ENCODE data around the gene KCNQ1.

The KCNQ1 gene

DNA sequence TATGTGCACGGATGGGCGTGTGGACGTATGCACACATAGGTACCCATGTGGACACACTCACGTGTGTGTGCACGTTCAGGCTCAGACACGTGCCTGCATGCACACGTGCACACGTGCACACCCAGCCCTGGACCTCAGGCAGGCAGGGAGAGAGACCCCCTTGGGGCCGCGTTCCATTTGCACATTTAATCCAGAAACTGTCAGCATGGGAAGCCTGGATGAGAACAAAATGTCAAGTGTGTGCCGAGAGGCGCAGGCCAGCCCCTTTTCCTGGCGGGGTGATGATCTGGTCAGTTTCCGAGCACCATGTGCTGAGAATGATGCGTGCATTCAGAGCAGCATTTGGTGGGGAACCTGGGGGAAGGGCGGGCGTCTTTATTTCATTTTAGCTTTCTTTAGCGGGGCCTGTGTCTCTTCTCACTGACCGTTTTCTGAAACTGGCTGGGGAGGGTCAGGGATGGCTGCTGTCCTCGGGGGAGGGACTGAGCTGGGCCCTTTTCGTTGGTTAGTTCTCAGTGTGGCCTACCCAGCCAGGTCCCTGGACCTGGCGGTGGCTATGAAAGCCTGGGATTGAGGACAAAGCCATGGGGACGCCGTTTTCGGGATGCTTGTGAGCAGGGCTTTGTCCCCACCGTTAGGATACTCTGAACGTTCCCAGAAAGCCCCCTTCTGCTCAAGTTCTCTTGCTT, 96.3 kb downstream of the KCNQ1 start:
- Histone ChIP-seq H3K36me3 (ENCODE audit: low read depth) (no peaks in the 10 kb centered on the region), H3K27ac (ENCODE audit: poor library complexity, severe bottlenecking) (no peak overlapping the region), H3K4me3 (ENCODE audit: severe bottlenecking) (no peak overlapping the region), H3K9me3 (ENCODE audit: severe bottlenecking) (no peaks in the 10 kb centered on the region), H3K27me3 (ENCODE audit: insufficient read depth, poor library complexity, severe bottlenecking) (no peaks in the 10 kb centered on the region), H3K4me1 (ENCODE audit: insufficient read depth, poor library complexity, severe bottlenecking) (no peaks in the 10 kb centered on the region)
- DNase-seq (ENCODE audit: low spot score) (peak; percentile 38), ATAC-seq (ENCODE audit: low read depth) (no peak)
- TF ChIP-seq, protein P1, sequence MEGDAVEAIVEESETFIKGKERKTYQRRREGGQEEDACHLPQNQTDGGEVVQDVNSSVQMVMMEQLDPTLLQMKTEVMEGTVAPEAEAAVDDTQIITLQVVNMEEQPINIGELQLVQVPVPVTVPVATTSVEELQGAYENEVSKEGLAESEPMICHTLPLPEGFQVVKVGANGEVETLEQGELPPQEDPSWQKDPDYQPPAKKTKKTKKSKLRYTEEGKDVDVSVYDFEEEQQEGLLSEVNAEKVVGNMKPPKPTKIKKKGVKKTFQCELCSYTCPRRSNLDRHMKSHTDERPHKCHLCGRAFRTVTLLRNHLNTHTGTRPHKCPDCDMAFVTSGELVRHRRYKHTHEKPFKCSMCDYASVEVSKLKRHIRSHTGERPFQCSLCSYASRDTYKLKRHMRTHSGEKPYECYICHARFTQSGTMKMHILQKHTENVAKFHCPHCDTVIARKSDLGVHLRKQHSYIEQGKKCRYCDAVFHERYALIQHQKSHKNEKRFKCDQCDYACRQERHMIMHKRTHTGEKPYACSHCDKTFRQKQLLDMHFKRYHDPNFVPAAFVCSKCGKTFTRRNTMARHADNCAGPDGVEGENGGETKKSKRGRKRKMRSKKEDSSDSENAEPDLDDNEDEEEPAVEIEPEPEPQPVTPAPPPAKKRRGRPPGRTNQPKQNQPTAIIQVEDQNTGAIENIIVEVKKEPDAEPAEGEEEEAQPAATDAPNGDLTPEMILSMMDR (IDR thresholded peaks at IDR 0.05; ENCODE audit: poor library complexity, severe bottlenecking): no peak

DNA sequence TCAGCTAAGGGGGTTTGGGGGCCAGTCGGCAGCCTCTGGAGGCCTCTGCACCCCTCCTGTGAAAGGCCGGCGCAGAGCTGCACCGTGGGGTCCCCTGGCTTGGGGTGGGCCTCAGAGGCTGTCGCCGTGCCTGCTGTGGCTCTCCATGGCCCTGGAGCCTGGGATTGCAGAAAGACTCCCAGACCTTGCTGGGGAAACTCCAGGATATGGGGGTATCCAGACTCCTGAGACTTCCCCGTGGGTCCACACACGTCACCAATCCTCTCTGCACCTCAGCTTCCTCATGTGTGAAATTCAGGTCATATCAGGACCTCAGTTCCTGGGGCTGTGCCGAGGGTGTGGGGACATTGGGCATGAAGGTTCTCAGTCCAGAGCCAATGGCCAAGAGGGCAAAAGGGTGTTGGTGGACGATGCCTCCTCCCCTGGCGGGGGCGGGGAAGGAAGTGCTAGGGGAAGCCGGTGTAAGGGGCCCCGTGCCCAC, 97.1 kb downstream of the KCNQ1 start:
- TF ChIP-seq, protein P1 (IDR thresholded peaks at IDR 0.05; ENCODE audit: poor library complexity, severe bottlenecking): no peak
- Histone ChIP-seq H3K4me3 (ENCODE audit: severe bottlenecking) (no peak overlapping the region), H3K27ac (ENCODE audit: poor library complexity, severe bottlenecking) (no peak overlapping the region), H3K36me3 (ENCODE audit: low read depth) (no peaks in the 10 kb centered on the region), H3K4me1 (ENCODE audit: insufficient read depth, poor library complexity, severe bottlenecking) (no peaks in the 10 kb centered on the region), H3K27me3 (ENCODE audit: insufficient read depth, poor library complexity, severe bottlenecking) (no peaks in the 10 kb centered on the region), H3K9me3 (ENCODE audit: severe bottlenecking) (no peaks in the 10 kb centered on the region)
- ATAC-seq (ENCODE audit: low read depth) (no peak), DNase-seq (ENCODE audit: low spot score) (peak; percentile 31)

DNA sequence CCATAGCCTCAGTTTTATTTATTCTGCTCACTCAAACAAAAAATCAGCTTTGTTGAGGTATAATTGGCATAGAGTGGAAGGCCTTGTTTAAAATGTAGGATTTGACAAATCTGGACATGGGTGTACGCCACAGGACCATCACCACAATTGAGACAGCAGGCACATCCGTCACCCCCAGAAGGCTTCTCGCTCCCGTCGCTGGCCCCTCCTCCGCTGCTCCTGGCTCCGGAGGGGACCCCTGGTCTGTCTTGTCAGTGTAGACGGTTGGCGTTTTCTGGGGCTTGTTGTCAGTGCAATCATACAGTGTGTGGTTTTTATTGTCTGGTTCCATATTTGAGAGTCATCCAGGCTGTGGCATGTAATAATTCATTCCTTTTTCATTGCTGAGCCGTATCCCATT, 97.6 kb downstream of the KCNQ1 start:
- Histone ChIP-seq H3K27me3 (ENCODE audit: insufficient read depth, poor library complexity, severe bottlenecking) (no peaks in the 10 kb centered on the region), H3K27ac (ENCODE audit: poor library complexity, severe bottlenecking) (no peak overlapping the region), H3K4me1 (ENCODE audit: insufficient read depth, poor library complexity, severe bottlenecking) (no peaks in the 10 kb centered on the region), H3K9me3 (ENCODE audit: severe bottlenecking) (no peaks in the 10 kb centered on the region), H3K4me3 (ENCODE audit: severe bottlenecking) (no peak overlapping the region), H3K36me3 (ENCODE audit: low read depth) (no peaks in the 10 kb centered on the region)
- TF ChIP-seq, protein P1 (IDR thresholded peaks at IDR 0.05; ENCODE audit: poor library complexity, severe bottlenecking): no peak
- DNase-seq (ENCODE audit: low spot score) (peak; percentile 10), ATAC-seq (ENCODE audit: low read depth) (no peak)

DNA sequence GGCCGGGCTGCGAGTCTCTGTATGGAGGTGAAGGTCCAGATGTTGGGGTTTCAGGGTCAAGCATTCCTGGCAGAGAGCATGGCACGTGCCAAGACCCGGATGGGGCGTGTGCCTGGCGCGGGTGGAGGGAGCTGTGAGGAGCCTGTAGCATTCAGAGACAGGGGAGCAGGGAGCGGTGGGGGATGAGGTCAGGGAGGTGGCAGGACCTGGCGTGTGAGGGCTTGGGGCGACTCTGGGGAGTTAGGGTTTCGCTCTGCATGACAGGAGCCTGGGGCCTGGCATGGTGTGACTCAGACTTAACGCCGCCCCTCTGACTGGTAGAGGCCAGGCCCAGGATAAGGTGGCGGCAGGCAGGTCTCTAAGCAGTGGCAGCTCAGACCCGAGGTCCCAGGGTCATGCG, 103.0 kb downstream of the KCNQ1 start:
- no peaks in the 10 kb centered on the region for H3K27me3 ChIP-seq (ENCODE audit: insufficient read depth, poor library complexity, severe bottlenecking)
- H3K4me3 ChIP-seq (ENCODE audit: severe bottlenecking): no peak overlapping the region
- H3K27ac ChIP-seq (ENCODE audit: poor library complexity, severe bottlenecking): no peak overlapping the region
- no peaks in the 10 kb centered on the region for H3K4me1 ChIP-seq (ENCODE audit: insufficient read depth, poor library complexity, severe bottlenecking)
- DNase-seq (ENCODE audit: low spot score) (peak; percentile 32), ATAC-seq (ENCODE audit: low read depth) (no peak)
- TF ChIP-seq, protein P1 (IDR thresholded peaks at IDR 0.05; ENCODE audit: poor library complexity, severe bottlenecking): no peak
- H3K9me3 ChIP-seq (ENCODE audit: severe bottlenecking): no peaks in the 10 kb centered on the region
- no peaks in the 10 kb centered on the region for H3K36me3 ChIP-seq (ENCODE audit: low read depth)

DNA sequence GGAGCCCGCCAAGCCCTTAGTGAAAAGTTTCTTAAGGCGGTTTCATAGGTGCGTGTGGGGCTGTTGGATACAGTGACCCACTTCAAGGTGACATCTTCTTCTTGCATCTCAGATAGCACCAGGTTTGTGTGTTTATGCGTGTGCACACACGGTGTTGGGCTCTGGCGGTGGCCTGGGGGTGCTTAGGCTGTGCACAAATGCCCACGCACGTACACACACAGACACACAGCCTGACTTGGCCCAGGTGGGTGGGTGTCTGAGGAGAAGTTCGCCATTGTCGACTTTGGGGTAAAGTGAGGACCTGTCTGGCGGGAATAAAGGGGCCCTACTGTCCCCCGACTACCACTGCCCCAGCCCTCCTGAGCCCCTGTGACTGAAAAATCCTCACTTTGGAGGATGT, 103.8 kb downstream of the KCNQ1 start:
- DNase-seq (ENCODE audit: low spot score) (no peak), ATAC-seq (ENCODE audit: low read depth) (no peak)
- Histone ChIP-seq H3K4me3 (ENCODE audit: severe bottlenecking) (no peak overlapping the region), H3K4me1 (ENCODE audit: insufficient read depth, poor library complexity, severe bottlenecking) (no peaks in the 10 kb centered on the region), H3K36me3 (ENCODE audit: low read depth) (no peaks in the 10 kb centered on the region), H3K9me3 (ENCODE audit: severe bottlenecking) (no peaks in the 10 kb centered on the region), H3K27me3 (ENCODE audit: insufficient read depth, poor library complexity, severe bottlenecking) (no peaks in the 10 kb centered on the region), H3K27ac (ENCODE audit: poor library complexity, severe bottlenecking) (no peak overlapping the region)
- TF ChIP-seq, protein P1 (IDR thresholded peaks at IDR 0.05; ENCODE audit: poor library complexity, severe bottlenecking): no peak
